Pancreas (tissue), 10 donors: ENCODE data around the gene SIAH2. TPM values are rescaled to one million over a fixed set of nuclear protein-coding genes. Genes with fewer than 3 reads are reported as not detected.

Experiments
- ATAC-seq, 4 donors: fragments of 200-7000 bp; cut with Tn5 transposase; one replicate each; pipeline versions ENCODE4 v1.8.0 to v1.9.1; 2020; ENCODE audit warnings: mild to moderate bottlenecking in 4 of 4, moderate library complexity in 4 of 4
- DNase-seq, 6 donors: peaks; one replicate each; pipeline ENCODE4 v3.0.0-alpha.2; 2020
- FAIRE-seq: peaks from 2 replicates; lab custom pipeline; 2012; peaks lifted over from hg19 to GRCh38; lab: Jason Lieb, UNC
- H3K27ac ChIP-seq, 4 donors: fragments of 200-600 bp; sonication (generic); 1 replicate in 3 of 4; 2 replicates in 1 of 4; pipeline versions ENCODE4 v1.5.0 to v1.8.0; 2020
- H3K27me3 ChIP-seq, 4 donors: fragments of 200-600 bp; one replicate each; pipeline ENCODE4 v1.8.0; 2021
- H3K36me3 ChIP-seq, 3 donors: fragments of 200-600 bp; sonication (generic) in 1 of 3; one replicate each; pipeline versions ENCODE4 v1.5.0 to v1.8.0; 2020 to 2021
- H3K4me1 ChIP-seq, 3 donors: fragments of 200-600 bp; one replicate each; pipeline ENCODE4 v1.8.0; 2021
- H3K4me3 ChIP-seq, 4 donors: fragments of 200-600 bp; sonication (generic) in 2 of 4; one replicate each; pipeline versions ENCODE4 v1.5.0 to v1.8.0; 2020 to 2021
- H3K9me3 ChIP-seq, 4 donors: fragments of 200-600 bp; one replicate each; pipeline ENCODE4 v1.8.0; 2021
- WGBS, 2 donors: extraction: QIAGEN DNeasy Blood & Tissue Kit; methylation state at CpG; one replicate each; pipeline ENCODE4 v1.1.7; 2013; 5-methylcytosine and 5-hydroxymethylcytosine counted together
- intact Hi-C, 3 donors: fragments of 100-400 bp; cut with DNase I; formaldehyde crosslinking; loops; one replicate each; pipeline versions ENCODE4 v1.11.1 to v1.14.2; 2022
- polyA plus RNA-seq, 2 donors: library from polyadenylated mRNA; stranded (reverse); fragments of 200-250 nt; gene quantifications; one replicate each; pipeline ENCODE4 v1.2.3, GENCODE V29; 2013
- total RNA-seq, 6 donors: library from RNA; stranded (reverse); fragmentation: NEBNext Ultra II Directional in 4 of 6; extraction: Animal tissue kit (Norgen Biotek cat#: 25700) in 4 of 6; gene quantifications; one replicate each; pipeline versions ENCODE4 v1.2.1 to v1.2.4, GENCODE V29; 2021 to 2023
- TF ChIP-seq, protein P1 (sequence below), 4 donors: fragments of 200-600 bp; sonication (generic) in 3 of 4; IDR thresholded peaks; one replicate each; pipeline versions ENCODE4 v1.5.0 to v1.8.0; 2021; ENCODE audit warnings: antibody characterized with exemption in 4 of 4
- donor health status: healthy with polysubstance abuse.
- donor health status: DM: no; HTN: no; CAD: no; lungs with moderate emphysema.
- donor health status: DM: no; HTN: no; CAD: no.
- donor health status: control.
- donor health status: control.
- donor health status: Bipolar disorder and iron deficiency.
- donor health status: DM: yes; HTN: yes; CAD: no.
- donor health status: DM: no; HTN: no; CAD: no.
- donor health status: DM: no; HTN: no; CAD: no.
- donor health status: DM: yes; HTN: yes; CAD: no.

SIAH2 gene
- total and polyA plus RNA-seq, 8 donors: 5.5 to 14.9 (median 13.1) TPM

DNA sequence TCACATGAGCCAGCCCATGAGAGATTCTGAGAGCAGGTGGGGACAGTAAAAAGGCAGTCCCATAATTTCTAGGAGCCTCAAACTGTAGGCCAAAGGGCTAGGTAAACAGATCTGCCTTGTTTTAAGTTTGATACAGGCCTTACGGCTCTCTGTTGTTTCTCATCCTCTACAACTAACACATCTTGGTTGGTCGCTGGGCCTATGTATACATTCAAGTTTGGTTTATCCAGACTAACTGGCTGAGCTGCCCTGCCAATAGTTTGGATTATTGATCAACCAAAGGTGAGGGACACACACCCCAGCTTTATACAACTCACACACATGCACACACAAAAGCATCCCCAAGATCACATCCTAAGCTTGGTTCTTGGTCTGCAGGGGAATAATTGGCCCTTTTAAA lies 3.0 kb downstream of the SIAH2 start:
- DNase-seq (no peak), FAIRE-seq (no peak), ATAC-seq (no peak)
- peaks cover 5 to 40% (median 21%) of the 10 kb centered on the region in 3 donors for H3K4me1 ChIP-seq
- peak overlapping the region in 2 of 4 donors; percentile 9 to 97 for H3K27ac ChIP-seq
- intact Hi-C loops: no loop called here
- H3K4me3 ChIP-seq: peak overlapping the region in 3 of 4 donors; percentile 76 to 81 (median 77)
- TF ChIP-seq, protein P1, sequence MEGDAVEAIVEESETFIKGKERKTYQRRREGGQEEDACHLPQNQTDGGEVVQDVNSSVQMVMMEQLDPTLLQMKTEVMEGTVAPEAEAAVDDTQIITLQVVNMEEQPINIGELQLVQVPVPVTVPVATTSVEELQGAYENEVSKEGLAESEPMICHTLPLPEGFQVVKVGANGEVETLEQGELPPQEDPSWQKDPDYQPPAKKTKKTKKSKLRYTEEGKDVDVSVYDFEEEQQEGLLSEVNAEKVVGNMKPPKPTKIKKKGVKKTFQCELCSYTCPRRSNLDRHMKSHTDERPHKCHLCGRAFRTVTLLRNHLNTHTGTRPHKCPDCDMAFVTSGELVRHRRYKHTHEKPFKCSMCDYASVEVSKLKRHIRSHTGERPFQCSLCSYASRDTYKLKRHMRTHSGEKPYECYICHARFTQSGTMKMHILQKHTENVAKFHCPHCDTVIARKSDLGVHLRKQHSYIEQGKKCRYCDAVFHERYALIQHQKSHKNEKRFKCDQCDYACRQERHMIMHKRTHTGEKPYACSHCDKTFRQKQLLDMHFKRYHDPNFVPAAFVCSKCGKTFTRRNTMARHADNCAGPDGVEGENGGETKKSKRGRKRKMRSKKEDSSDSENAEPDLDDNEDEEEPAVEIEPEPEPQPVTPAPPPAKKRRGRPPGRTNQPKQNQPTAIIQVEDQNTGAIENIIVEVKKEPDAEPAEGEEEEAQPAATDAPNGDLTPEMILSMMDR (IDR thresholded peaks at IDR 0.05): no peak
- no peaks in the 10 kb centered on the region for H3K27me3 ChIP-seq
- H3K9me3 ChIP-seq: no peaks in the 10 kb centered on the region
- H3K36me3 ChIP-seq: no peaks in the 10 kb centered on the region
- 38 to 41% methylated on average over 2 of the region's 2 CpGs for WGBS, 2 donors

DNA sequence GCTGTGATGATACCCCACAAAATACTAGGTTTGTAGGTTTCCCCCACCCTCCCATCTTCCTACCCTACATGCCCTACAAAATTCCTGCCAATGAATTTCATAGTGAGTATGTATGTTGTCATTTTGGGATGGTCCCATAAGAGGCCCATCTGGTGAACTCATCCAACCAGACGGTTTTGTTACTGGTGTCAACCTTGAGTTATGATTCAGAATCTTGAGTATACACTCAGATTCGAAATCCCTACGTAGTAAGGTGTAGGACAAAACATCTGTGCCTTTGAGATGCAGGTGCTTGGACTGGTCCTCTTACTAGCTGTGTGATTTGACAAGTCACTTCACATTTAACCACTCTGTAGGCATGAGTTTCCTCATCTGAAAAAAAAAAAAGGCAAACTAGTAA lies 3.6 kb downstream of the SIAH2 start:
- WGBS, 2 donors: 60% methylated on average over 3 of the region's 3 CpGs
- no peak overlapping the region for H3K27ac ChIP-seq
- no peak overlapping the region for H3K4me3 ChIP-seq
- no peaks in the 10 kb centered on the region for H3K27me3 ChIP-seq
- intact Hi-C loops: no loop called here
- ATAC-seq (no peak), FAIRE-seq (no peak), DNase-seq (no peak)
- TF ChIP-seq, protein P1 (IDR thresholded peaks at IDR 0.05): no peak
- H3K4me1 ChIP-seq: peaks cover 2 to 38% (median 21%) of the 10 kb centered on the region in 3 donors
- H3K36me3 ChIP-seq: no peaks in the 10 kb centered on the region
- no peaks in the 10 kb centered on the region for H3K9me3 ChIP-seq

DNA sequence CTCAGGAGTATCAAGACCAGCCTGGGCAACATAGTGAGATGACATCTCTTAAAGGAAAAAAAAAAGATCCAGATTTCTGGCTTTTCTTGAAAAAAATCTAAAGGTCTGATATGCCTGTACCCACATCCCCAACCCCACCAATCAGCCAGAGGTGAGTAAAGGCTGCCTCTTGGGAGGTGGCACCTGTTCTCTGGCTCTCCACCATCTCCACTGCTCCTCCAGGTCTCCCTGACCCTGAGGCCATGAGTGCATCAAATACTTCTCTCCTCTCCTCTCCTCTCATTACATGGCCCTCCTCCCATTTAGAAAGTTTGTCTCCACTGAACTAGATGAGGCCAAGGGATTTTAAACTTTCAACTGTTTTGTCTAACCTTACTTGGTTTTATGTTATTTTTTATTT lies 5.2 kb downstream of the SIAH2 start:
- H3K27me3 ChIP-seq: no peaks in the 10 kb centered on the region
- FAIRE-seq: no peak
- peaks cover 0 to 36% (median 21%) of the 10 kb centered on the region in 3 donors for H3K4me1 ChIP-seq
- no peak for ATAC-seq
- intact Hi-C loops: no loop called here
- TF ChIP-seq, protein P1 (IDR thresholded peaks at IDR 0.05): no peak
- DNase-seq: no peak
- H3K27ac ChIP-seq: no peak overlapping the region
- H3K9me3 ChIP-seq: no peaks in the 10 kb centered on the region
- H3K36me3 ChIP-seq: no peaks in the 10 kb centered on the region
- H3K4me3 ChIP-seq: no peak overlapping the region

DNA sequence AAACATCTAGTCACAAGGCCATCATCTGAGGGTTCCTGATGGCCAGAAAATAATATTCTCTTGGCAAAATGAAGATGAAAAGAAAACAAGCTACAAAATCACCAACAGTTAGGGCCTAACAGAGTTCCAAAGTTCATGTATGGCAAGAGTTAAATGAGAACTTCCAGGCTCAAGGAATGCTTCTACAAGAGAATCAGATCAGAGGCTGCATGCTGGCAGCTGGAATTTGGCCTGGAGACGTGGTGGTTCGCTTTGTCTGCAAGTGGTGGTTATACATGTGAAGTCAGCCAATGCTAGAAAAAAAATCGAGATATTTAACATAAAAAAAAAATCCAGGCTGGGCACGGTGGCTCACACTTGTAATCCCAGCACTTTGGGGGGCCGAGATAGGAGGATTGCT lies 5.6 kb downstream of the SIAH2 start:
- no peak overlapping the region for H3K27ac ChIP-seq
- no peak for DNase-seq
- no peak for ATAC-seq
- FAIRE-seq: no peak
- WGBS, 2 donors: 58 to 68% methylated on average over 5 of the region's 5 CpGs
- peaks cover 0 to 38% (median 25%) of the 10 kb centered on the region in 3 donors for H3K4me1 ChIP-seq
- no peak overlapping the region for H3K4me3 ChIP-seq
- H3K9me3 ChIP-seq: no peaks in the 10 kb centered on the region
- intact Hi-C loops: no loop called here
- TF ChIP-seq, protein P1 (IDR thresholded peaks at IDR 0.05): no peak
- H3K27me3 ChIP-seq: no peaks in the 10 kb centered on the region
- no peaks in the 10 kb centered on the region for H3K36me3 ChIP-seq

DNA sequence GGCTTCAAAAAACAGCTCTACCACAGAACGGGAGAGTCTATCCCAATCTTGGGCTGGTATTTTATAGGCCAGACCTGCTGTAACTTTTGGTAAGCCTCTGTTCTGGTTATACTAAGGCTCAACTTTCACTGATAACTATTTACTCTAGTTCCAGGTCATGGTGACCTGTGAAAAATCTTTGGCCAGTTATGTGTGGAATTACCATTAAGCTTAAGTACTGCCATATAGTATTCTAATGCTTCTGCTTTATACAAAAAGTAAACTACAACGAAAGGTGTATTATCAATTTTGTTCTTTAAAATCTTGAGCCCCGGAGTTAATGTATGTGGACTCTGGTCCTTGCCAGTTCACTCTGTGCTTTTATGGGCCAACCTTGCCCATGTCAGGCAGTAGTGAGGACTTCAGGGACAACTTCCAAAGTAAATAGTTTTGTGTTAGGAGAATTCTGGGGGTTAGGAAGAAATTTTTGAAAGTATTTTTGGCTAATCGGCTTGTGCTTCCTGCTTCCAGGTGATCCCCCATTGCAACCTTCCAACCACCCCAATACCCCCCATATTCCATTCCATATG lies 6.4 kb downstream of the SIAH2 start:
- ATAC-seq (peak; percentile 52 to 72 (median 60)), FAIRE-seq (no peak), DNase-seq (peak in 1 of 6 donors; percentile 12)
- Histone ChIP-seq H3K4me1 (peaks cover 6 to 45% (median 31%) of the 10 kb centered on the region in 3 donors), H3K36me3 (no peaks in the 10 kb centered on the region), H3K4me3 (no peak overlapping the region), H3K9me3 (no peaks in the 10 kb centered on the region), H3K27ac (peak overlapping the region in 1 of 4 donors; percentile 18), H3K27me3 (no peaks in the 10 kb centered on the region)
- WGBS, 2 donors: 33 to 37% methylated on average over 4 of the region's 4 CpGs
- intact Hi-C loops: no loop called here
- TF ChIP-seq, protein P1 (IDR thresholded peaks at IDR 0.05): no peak
